Sigmoid colon (tissue), 4 donors: ENCODE results near the gene ETV3.

Experiments used
- POLR2AphosphoS5 ChIP-seq, 4 donors: sonication (generic); formaldehyde crosslinking; IDR thresholded peaks; one replicate each; pipeline ENCODE4 v1.6.1; 2017; ENCODE audit warnings: antibody characterized with exemption in 4 of 4
- TF ChIP-seq, protein P1 (sequence below), 4 experiments: fragments of 450-650 bp in 3 of 4; fragments of 200-600 bp in 1 of 4; IDR thresholded peaks; one replicate each; pipeline ENCODE4 v1.5.1; 2016 to 2019; ENCODE audit warnings: antibody characterized with exemption in 4 of 4, mild to moderate bottlenecking in 3 of 4, moderate library complexity in 2 of 4

DNA sequence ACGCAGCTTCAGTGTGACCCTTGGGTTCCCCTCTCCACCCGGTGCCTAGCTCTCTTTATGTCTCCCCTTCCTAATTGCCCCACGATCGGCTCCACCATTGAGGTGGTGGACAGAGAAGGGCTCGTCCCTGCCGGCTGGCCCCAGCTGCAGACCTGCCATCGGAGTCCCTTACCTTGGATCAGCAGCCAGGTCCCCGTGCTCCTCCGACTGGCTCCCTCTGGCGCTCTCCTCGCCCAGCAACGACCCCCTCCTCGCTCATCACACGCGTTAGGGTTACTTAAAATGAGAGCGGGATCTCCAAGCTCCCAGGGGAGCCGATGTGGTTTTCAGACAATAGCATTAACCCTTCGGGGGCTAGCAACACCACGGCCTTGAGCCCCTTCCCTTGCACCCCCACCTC, 30.5 kb downstream of the ETV3 start:
- TF ChIP-seq, protein P1, sequence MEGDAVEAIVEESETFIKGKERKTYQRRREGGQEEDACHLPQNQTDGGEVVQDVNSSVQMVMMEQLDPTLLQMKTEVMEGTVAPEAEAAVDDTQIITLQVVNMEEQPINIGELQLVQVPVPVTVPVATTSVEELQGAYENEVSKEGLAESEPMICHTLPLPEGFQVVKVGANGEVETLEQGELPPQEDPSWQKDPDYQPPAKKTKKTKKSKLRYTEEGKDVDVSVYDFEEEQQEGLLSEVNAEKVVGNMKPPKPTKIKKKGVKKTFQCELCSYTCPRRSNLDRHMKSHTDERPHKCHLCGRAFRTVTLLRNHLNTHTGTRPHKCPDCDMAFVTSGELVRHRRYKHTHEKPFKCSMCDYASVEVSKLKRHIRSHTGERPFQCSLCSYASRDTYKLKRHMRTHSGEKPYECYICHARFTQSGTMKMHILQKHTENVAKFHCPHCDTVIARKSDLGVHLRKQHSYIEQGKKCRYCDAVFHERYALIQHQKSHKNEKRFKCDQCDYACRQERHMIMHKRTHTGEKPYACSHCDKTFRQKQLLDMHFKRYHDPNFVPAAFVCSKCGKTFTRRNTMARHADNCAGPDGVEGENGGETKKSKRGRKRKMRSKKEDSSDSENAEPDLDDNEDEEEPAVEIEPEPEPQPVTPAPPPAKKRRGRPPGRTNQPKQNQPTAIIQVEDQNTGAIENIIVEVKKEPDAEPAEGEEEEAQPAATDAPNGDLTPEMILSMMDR (IDR thresholded peaks at IDR 0.05) = no peak
- no peak for TF ChIP-seq POLR2AphosphoS5 (IDR thresholded peaks at IDR 0.05)
